Measurements from ENCODE around the gene MRI1.

The MRI1 gene

DNA sequence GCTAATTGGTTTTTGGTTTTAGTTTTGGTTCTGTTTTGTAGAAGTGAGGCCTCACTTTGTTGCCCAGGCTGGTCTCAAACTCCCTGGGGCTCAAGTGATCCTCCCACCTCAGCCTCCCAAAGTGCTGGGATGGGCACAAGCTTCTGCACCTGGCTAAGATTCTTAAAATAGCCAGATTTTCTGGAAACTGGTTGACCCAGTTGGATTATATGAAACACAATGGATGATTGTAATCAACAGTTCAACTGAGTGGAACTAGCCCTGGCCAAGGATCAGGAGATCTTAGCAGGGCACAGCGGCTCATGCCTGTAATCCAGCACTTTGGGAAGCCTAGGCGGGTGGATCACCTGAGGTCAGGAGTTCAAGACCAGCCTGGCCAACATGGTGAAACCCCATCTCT lies 29.6 kb upstream of the MRI1 start:
- H3K4me3 ChIP-seq (ENCODE audit: low read depth in 1 of 2, low read length in 1 of 2), result no peak overlapping the region
- no peaks in the 10 kb centered on the region for H3K9me3 ChIP-seq
- no peak for TF ChIP-seq CTCF (IDR thresholded peaks at IDR 0.05)
- peaks cover 11% of the 10 kb centered on the region in 2 experiments for H3K4me1 ChIP-seq (ENCODE audit: control insufficient read depth in 1 of 2, insufficient read depth in 1 of 2, low read depth in 1 of 2, low read length in 1 of 2)
- no peaks in the 10 kb centered on the region for H3K36me3 ChIP-seq
- no peak overlapping the region for H3K27ac ChIP-seq
- no peaks in the 10 kb centered on the region for H3K27me3 ChIP-seq

DNA sequence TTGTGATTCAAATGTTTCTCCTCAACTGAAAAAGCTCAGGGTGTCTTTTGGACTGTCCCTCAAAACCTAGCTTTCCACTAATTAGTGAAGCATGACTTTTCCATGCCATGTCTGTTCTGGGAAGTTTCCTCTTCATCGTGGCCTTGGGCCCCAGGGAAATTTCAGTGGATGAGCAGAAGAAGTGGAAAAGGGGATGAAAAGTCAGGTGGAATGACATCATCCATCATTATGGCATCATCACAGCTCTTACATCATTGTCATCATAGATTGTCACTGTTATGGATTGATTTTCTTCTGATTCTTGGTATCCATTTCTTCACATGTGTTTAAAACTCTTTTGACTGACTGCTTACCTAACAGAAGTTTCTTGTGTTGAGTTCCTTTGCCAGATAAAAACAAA lies 26.2 kb upstream of the MRI1 start:
- Histone ChIP-seq H3K27ac (no peak overlapping the region), H3K4me3 (ENCODE audit: low read depth in 1 of 2, low read length in 1 of 2) (no peak overlapping the region), H3K9me3 (no peaks in the 10 kb centered on the region), H3K36me3 (no peaks in the 10 kb centered on the region), H3K27me3 (no peaks in the 10 kb centered on the region), H3K4me1 (ENCODE audit: control insufficient read depth in 1 of 2, insufficient read depth in 1 of 2, low read depth in 1 of 2, low read length in 1 of 2) (no peaks in the 10 kb centered on the region)
- TF ChIP-seq CTCF (IDR thresholded peaks at IDR 0.05), result no peak

- Histone ChIP-seq H3K27ac (no peak overlapping the region), H3K4me1 (ENCODE audit: control insufficient read depth in 1 of 2, insufficient read depth in 1 of 2, low read depth in 1 of 2, low read length in 1 of 2) (no peaks in the 10 kb centered on the region), H3K9me3 (no peaks in the 10 kb centered on the region), H3K27me3 (no peaks in the 10 kb centered on the region), H3K4me3 (ENCODE audit: low read depth in 1 of 2, low read length in 1 of 2) (no peak overlapping the region), H3K36me3 (no peaks in the 10 kb centered on the region)
- no peak for TF ChIP-seq CTCF (IDR thresholded peaks at IDR 0.05)
Observed at GRCh38 chr19:13741893-13742292, 22.4 kb upstream of the MRI1 start.

- TF ChIP-seq CTCF (IDR thresholded peaks at IDR 0.05), result no peak
- Histone ChIP-seq H3K4me1 (ENCODE audit: control insufficient read depth in 1 of 2, insufficient read depth in 1 of 2, low read depth in 1 of 2, low read length in 1 of 2) (peaks cover 3 to 5% of the 10 kb centered on the region in 2 experiments), H3K36me3 (no peaks in the 10 kb centered on the region), H3K4me3 (ENCODE audit: low read depth in 1 of 2, low read length in 1 of 2) (no peak overlapping the region), H3K27ac (no peak overlapping the region), H3K27me3 (no peaks in the 10 kb centered on the region), H3K9me3 (no peaks in the 10 kb centered on the region)
Observed at GRCh38 chr19:13742756-13743155, 21.6 kb upstream of the MRI1 start.

GRCh38 chr19:13744174-13744573 lies 20.1 kb upstream of the MRI1 start:
- Histone ChIP-seq H3K36me3 (no peaks in the 10 kb centered on the region), H3K27ac (no peak overlapping the region)
- no peak for TF ChIP-seq CTCF (IDR thresholded peaks at IDR 0.05)

GRCh38 chr19:13747098-13747453 lies 17.2 kb upstream of the MRI1 start:
- Histone ChIP-seq H3K27ac (peak overlapping the region; percentile 87), H3K27me3 (no peaks in the 10 kb centered on the region), H3K4me3 (ENCODE audit: low read depth in 1 of 2, low read length in 1 of 2) (peak overlapping the region; percentile 70 to 94), H3K36me3 (peaks cover 9% of the 10 kb centered on the region), H3K4me1 (ENCODE audit: control insufficient read depth in 1 of 2, insufficient read depth in 1 of 2, low read depth in 1 of 2, low read length in 1 of 2) (peaks cover 13 to 16% of the 10 kb centered on the region in 2 experiments), H3K9me3 (no peaks in the 10 kb centered on the region)
- TF ChIP-seq CTCF (IDR thresholded peaks at IDR 0.05), result no peak

More at GRCh38 chr19:13744174-13744573, 20.1 kb upstream of the MRI1 start:
- no peaks in the 10 kb centered on the region for H3K9me3 ChIP-seq
- peaks cover 13 to 16% of the 10 kb centered on the region in 2 experiments for H3K4me1 ChIP-seq (ENCODE audit: control insufficient read depth in 1 of 2, insufficient read depth in 1 of 2, low read depth in 1 of 2, low read length in 1 of 2)
- H3K27me3 ChIP-seq, result no peaks in the 10 kb centered on the region
- no peak overlapping the region for H3K4me3 ChIP-seq (ENCODE audit: low read depth in 1 of 2, low read length in 1 of 2)

All from neutrophil (primary cell).